HG02623 (cell line): ENCODE measurements around the gene IFNA13.

Source experiments
- ATAC-seq: cut with Tn5 transposase; IDR thresholded peaks from one replicate; pipeline ENCODE4 v1.9.1; 2021; ENCODE audit warnings: moderate library complexity; ENCODE audit not compliant: unreplicated experiment

IFNA13 gene

DNA sequence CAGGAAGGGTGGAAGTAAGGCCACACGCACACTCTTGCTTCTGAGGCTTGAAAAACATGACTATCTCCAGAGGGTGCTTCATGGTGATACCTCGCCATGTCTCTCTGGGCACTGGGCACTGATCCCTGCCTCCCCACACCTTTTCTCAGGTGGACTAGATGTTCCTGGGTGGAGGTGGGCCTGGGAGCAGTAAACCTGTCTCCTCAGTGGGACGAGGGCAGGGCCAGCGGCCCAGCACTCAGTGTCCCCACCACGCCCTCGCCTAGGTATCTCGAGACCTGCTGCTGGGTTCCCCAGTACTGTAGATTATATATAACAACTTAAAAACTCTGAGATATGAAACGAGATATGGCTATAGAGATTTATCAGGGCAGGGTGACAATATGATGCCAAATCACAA is 5.6 kb downstream of the IFNA13 start:
- ATAC-seq: no peak

- peak; percentile 90 for ATAC-seq
Observed at GRCh38 chr9:21357479-21358460, 10.1 kb downstream of the IFNA13 start.

- ATAC-seq: no peak
Observed at GRCh38 chr9:21350787-21351186, 17.1 kb downstream of the IFNA13 start, which contains the start of gene IFNA6. TSS of gene IFNA6 (minus strand) at chr9:21350887. CDS start at chr9:21350887, 0 bp downstream.

DNA sequence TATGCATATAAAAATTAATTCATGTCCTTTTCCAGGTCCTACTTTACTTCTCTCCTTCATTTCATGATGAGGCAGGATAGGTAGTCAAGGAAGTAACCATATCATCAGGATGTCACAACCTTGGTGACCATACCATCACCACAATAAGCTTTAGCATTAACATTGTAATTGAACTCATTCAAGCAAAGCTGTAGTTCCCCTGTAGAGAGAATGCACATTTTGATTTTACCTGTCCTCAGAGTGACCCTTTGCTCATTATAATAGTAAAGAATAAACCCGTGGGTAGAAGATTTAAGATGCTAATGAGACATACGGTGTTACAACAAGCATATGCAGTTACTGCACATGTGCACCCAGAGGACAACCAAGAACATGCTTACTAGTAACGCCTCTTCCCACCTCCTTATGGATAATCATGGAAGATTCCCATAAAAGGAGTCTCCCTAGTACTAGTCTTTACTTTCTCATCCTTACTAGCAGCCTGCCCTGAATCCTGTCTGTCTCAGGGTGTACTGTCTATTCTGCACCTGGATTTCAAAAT is 19.4 kb downstream of the IFNA13 start:
- ATAC-seq: no peak

GRCh38 chr9:21340735-21341134 is 27.1 kb downstream of the IFNA13 start:
- ATAC-seq: no peak

GRCh38 chr9:21336457-21336856 is 31.4 kb downstream of the IFNA13 start:
- ATAC-seq: no peak

GRCh38 chr9:21334701-21335632 is 32.9 kb downstream of the IFNA13 start, which contains the start of gene KLHL9:
TSS of gene KLHL9 (minus strand) at chr9:21335404. CDS start at chr9:21334859, 545 bp downstream.
- peak; percentile 92 for ATAC-seq

DNA sequence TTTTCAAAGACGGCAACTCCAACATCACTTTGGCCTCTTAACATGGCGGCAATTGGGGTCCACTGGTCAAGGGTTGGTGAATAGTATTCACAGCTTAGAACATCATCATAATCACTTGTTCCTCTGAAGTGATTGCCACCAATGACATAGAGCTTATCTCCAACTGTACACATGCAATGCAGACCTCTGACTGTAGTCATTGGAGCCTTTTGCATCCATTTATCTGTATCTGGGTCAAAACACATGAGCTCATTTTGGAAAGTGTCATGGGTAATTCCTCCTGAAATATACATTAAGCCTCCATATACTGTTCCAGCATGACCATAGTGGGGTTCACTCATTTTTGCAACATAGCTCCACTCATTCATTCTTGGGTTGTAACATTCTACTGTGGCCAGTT is 34.6 kb downstream of the IFNA13 start:
- ATAC-seq: no peak

DNA sequence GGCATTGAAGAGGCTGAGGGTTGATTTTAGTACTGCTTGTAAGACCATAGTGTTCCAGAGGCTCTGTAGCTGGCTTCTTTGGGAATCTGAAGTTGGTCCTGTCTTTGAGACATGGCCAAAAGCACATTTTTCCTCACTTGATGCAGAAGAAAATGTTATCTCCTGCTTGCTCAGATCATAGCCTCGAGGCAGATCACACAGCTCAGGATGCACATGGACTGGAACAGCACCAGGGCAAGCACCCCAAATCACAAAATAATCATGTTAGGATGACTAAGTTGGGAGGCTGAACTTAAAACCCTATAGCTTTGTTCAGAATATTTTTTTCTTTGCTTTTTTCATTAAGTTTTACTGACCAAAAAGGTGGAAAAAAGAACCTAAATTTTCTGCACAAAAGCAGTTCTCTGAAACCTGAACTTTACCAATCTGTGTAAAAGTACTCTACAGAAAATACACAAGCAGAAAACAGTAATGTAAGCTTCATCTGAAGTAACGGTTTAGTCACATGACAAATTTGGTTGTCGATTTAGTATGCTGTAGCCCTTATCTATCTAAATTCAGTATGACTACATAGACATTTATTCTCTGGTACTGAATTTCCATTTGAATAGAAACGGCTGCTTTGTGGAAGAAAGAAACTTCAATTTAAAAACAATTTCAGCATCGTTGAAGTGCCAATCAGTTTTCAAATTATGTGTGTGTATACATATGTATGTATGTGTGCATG is 36.0 kb downstream of the IFNA13 start:
- no peak for ATAC-seq

DNA sequence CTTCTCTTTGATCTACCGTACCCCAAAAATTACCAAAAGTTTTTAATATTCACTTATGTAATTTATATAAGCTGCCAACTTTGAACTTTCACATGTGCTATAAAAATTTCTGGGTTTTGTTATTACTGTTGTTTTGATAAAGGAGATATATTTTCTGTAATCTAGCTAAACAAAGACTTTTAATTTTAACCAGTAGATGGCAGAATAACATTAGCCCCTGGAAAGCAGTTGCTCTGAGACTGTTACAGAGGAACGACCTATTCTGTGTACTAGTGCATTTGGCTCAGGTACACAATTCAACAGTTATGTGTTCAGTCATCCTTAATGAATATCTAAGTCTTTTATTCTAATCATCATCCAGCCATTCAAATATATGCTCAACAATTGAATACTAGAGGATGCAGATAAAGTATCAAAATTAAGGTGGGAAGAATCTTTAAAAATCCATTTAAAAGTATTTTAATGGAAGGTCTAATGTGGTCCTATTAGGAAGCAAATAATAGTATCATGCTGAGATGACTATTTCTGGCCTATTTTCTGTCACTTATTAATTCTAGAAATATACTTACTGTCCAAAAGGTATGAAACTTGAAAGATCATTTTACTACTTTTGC is 41.2 kb downstream of the IFNA13 start:
- peak; percentile 86 for ATAC-seq

- no peak for ATAC-seq
Observed at GRCh38 chr9:21324047-21324446, 43.8 kb downstream of the IFNA13 start.

GRCh38 chr9:21322911-21323461 is 44.9 kb downstream of the IFNA13 start:
- no peak for ATAC-seq

- no peak for ATAC-seq
Observed at GRCh38 chr9:21320465-21320864, 47.4 kb downstream of the IFNA13 start.

- peak; percentile 85 for ATAC-seq
Observed at GRCh38 chr9:21317956-21318923, 49.6 kb downstream of the IFNA13 start.
